ENCODE measurements around the gene LTO1.
"Not testable (repeated sequence)": the region's sequence is repeated elsewhere in the genome, so short reads cannot be mapped to it uniquely, and the experiment has no call there.

Gene LTO1

GRCh38 chr11:69700278-69701140, 25.4 kb upstream of the LTO1 start:
- FAIRE-seq = no peak

DNA sequence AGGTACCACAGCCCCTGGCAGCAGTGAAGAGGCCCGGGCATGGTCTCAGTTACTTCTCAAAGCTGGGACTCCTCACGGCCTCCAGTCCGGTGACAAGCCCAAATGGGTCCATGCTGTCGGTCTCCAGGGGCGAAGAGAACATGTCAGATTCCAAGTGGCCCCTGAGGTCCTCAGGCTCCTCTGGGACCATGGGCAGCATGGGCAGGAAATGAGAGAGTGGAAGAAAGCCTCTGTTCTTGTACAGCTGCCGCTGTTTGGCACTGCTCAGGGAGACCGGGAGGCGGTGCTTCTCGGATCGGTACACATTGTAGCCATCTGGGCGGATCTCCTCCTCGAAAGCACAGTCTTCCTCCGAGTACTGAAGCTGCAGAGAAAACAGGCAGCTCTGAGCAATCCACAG, 24.1 kb upstream of the LTO1 start:
- no peak for FAIRE-seq

GRCh38 chr11:69698362-69698761, 23.2 kb upstream of the LTO1 start:
- FAIRE-seq = no peak

- FAIRE-seq = no peak
These were observed 22.7 kb upstream of the LTO1 start for GRCh38 chr11:69697861-69698260.

GRCh38 chr11:69697469-69697843, 22.3 kb upstream of the LTO1 start:
- FAIRE-seq = no peak

DNA sequence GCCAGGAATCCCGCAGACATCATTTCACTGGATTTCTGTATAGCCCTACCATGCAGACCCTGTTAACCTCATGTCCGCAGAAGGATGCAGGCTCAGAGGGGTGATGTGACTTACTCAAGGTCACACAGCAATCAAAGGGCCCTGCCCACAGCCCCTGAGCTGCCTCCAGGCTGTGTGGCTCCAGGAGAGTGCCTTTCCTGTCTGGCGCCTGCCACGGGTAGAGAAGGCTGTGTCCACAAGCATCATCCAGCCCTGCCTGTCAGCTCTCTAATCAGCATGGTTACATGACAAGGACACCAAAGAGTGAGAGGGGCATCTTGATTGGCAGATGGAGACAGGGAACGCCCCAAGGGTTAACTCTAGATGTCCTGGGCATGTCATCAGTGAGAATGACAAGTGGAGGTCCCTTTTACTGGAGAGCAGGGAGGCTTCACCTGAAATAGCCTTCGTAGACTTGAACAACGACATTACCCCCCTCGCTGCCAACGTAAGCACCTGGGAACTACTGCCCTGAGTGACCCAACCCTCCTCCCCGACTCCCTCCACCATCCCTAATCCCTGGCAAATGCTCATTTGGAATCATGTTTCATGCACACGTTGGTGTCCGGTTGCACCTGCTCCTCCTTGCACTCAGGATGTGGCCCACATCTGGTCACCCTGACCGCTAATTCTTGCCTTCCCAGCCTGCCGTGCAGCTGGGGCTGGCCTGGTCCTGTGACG, 21.8 kb upstream of the LTO1 start:
- no peak for FAIRE-seq

DNA sequence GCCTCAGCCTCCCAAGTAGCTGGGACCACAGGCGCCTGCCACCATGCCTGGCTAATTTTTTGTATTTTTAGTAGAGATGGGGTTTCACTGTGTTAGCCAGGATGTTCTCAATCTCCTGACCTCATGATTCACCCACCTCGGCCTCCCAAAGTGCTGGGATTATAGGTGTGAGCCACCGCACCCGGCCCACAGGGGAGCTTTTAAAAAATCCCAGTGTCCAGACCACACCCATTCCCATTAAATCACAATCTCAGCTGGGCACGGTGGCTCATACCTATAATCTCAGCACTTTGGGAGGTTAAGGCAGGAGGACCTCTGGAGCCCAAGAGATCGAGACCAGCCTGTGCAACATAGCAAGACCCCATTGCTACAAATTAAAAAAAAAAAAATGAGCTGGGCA, 20.8 kb upstream of the LTO1 start:
- FAIRE-seq = not testable (repeated sequence)

DNA sequence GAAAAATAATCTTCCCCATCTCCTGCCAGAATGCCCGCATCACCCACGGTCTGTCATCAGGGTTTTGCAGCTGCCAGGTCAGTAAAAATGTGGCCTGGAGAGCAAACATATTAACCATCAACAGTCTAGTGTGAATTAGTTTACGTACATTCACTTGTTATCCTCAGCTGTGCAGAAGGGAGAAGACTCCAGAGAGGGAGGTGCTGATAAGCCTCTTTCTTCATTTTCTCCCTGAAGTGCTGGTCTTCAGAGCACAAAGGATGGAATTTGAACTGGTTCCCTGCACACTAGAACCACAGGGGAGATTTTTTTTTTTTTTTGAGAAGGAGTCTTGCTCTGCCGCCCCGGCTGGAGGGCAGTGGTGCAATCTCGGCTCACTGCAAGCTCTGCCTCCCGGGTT, 20.4 kb upstream of the LTO1 start:
- no peak for FAIRE-seq

DNA sequence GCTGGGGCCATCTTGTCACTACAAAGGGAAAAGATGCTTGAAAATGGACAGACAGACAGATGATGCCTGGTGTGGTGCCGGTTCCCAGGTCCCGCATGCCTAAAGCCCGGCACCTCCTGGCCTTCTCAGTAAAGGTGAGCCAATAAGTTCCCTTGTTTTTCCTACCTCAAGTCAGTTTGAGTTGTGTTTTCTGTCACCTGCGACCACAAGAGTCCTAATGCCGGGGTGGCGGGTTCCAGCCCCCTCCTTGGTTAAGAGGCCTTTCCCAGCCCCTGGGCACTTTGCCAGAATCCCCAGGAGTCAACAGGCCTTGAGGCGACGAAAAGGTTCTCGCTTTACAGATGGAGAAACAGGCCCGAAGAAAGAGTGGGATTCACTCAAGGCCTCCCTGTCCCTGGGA, 19.6 kb upstream of the LTO1 start:
- FAIRE-seq = no peak

DNA sequence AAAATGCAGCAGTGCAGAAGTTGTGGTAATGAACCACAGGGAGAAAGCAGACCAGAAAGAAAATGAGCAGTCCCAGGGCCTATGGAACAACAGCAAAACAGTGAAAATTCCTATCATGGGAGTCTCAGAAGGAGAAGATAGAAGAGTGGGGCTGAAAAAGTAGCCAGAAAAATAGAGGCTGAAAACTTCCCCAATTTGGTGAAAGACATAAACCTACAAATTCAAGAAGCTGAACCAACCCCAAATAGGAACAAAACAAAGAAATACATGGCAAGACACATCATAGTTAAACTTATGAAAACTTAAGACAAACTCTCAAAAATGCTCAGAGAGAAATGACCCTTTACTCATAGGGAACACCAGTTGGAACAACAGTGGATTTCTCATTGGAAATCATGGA, 17.3 kb upstream of the LTO1 start:
- FAIRE-seq = no peak

GRCh38 chr11:69691463-69691862, 16.3 kb upstream of the LTO1 start:
- no peak for FAIRE-seq

DNA sequence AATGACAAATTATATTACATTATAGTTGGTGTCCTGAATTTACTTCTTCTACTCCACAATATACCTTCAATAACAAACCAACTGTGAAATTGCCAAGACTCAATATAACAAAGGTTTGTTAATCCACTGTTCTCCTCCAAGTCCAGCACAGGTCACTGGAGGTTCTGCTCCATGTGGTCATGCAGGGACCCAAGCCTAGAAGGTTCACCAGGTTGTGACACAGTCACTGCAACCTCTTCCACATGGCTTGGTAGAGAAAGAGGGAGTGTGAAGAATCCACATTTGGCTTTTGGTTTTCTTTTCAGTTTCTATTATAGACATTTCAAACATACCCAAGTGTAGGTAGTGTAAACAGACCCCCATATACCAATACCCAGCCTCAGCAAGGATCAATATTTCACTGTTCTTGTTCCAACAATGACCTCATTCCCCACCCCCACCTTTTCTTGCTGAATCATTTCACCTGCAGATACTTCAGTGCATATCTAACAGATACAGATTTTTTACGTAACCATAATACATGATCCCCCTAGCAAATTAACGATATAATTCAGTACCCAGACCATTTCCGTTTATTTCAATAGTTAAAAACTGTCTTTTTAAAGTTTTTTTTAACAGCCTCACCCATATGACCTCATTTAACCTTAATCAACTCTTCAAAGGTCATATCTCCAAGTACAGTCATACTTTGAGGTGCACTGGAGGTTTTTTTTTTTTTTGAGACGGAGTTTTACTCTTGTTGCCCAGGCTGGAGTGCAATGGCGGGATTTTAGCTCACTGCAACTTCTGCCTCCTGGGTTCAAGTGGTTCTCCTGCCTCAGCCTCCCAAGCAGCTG, 14.5 kb upstream of the LTO1 start:
- FAIRE-seq = no peak

- FAIRE-seq = not testable (repeated sequence)
These were observed 13.0 kb upstream of the LTO1 start for GRCh38 chr11:69687969-69688771.

GRCh38 chr11:69686856-69687255, 11.7 kb upstream of the LTO1 start:
- no peak for FAIRE-seq

DNA sequence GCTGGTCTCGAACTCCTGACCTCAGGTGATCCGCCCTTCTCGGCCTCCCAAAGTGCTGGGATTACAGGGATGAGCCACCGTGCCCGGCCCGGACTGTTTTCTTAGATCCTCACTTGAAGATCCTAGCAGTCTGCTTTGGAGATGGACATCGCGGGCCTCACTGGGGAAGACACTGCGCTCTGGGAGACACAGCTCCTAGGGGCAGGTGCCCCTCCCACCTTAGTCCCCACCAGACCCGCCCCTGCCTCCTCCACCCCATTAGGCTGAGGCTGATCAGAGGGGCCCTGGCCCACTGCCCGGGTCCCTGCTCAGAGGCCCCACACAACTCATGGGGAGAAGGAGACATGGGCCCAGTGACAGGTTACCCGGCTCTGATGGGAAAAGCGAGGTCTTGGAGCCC, 11.3 kb upstream of the LTO1 start:
- no peak for FAIRE-seq

DNA sequence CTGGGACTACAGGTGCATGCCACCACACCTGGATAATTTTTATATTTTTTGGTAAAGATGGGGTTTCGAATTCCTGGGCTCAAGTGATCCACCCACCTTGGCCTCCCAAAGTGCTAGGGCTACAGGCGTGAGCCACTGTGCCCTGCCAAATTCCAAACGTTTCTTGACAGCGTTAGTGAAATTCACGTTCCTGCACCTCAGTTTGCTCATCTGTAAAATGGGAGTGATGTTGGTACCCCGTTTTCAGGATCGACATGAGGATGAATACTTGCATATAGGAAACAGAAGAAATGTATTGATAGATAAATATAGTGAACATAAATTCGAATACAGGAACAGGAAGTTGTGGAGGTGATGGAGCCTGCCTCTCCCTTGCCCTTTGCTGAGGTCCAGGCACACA, 10.2 kb upstream of the LTO1 start:
- FAIRE-seq = no peak

DNA sequence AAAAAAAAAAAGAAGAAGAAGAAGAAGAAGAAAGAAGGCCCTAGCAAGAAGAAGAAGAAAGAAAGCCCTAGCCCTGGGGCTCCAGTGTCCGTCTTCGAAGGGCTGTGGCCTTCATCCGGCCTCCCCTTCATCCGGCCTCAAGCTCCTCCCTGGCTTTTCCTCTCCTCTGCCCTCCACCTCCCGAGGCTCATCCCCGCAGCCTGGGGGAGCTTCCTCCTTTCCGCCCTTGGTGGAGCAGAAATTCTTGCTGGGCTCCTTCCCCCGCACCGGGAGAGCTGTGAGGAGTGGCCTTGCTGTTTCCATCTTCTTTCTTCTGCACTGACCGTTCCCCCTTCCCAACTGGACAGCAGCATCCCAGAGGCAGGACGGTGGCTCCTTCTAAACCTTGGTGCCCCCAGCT, 9.5 kb upstream of the LTO1 start:
- no peak for FAIRE-seq

DNA sequence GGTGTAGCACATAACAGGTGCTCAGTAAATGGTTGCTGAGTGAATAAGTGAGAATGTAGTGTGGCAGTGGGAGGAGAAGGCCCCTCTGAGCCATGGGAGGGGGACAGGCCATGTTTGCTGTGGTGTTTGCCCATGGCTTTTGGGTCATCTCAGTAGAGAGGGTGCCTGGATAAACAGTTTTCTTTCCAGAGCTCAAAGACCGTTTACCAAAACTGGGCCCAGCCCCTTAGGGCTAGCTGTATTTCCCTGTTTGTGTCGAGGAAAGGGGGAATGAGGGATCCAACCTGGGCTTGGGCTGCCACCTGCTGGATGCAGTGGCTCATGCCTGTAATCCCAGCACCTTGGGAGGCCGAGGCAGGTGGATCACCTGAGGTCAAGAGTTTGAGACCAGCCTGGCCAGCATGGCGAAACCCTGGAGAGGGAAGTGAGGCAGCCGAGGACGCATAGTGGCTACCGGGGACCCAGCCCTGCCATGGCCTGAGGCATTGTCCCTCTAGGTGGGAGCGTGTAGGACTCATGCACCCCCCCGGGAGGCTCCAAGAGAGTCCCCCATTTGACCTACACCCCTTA, 8.7 kb upstream of the LTO1 start:
- FAIRE-seq = no peak

GRCh38 chr11:69682681-69683326, 7.7 kb upstream of the LTO1 start:
- FAIRE-seq = no peak

GRCh38 chr11:69682221-69682620, 7.1 kb upstream of the LTO1 start:
- no peak for FAIRE-seq

GRCh38 chr11:69680688-69681087, 5.5 kb upstream of the LTO1 start:
- FAIRE-seq = no peak

- FAIRE-seq = no peak
These were observed 2.6 kb upstream of the LTO1 start for GRCh38 chr11:69677749-69678148.
